ENCODE data around the gene SLMAP. TPM values are rescaled to one million over a fixed set of nuclear protein-coding genes. Genes with fewer than 3 reads are reported as not detected.

SLMAP gene
- total RNA-seq, 2 experiments from 2014 or later: 51.2 to 52.8 TPM

DNA sequence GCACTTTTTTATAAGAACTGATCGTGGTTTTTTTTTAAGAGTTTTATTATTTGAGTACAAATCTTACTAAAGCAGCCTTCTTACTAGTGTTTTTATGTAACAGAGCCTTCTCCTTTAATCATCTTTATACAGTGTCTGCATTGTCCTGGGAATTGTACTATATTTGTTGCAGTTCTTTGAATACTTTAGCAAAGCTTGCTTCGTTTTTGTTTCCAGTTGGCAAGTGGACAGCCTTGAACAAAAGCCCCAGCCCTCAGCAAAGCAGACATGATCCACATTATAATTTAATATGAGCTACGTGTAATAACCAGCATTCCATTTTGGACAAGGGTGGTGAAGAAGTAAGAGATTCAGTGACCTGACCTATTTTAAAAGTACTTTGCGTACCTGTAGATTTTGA lies 139.9 kb downstream of the SLMAP start:
- Mint-ChIP-seq H3K36me3 (peaks cover 18% of the 10 kb centered on the region), H3K4me3 (no peak overlapping the region), H3K9me3 (no peaks in the 10 kb centered on the region), H3K27ac (no peak overlapping the region), H3K4me1 (no peaks in the 10 kb centered on the region), H3K27me3 (no peaks in the 10 kb centered on the region)
- no peak for DNase-seq

DNA sequence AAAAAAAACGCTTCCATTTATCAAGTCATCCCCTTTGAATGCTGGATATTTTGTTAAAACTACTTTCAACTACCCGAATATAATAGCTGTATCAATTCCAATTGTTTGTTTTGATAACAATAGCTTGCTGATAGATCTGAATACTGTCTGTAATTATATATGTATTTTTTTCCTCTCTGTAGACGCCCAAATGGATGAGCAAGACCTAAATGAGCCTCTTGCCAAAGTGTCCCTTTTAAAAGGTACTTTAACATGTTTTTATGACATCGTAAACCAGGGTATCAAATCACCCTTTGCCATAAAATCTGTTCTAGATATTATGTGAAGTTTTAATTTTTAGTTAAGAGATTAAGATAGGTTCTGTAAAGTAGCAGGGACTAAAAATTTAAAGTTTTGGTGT lies 140.6 kb downstream of the SLMAP start:
- no peak overlapping the region for H3K27ac Mint-ChIP-seq
- H3K4me1 Mint-ChIP-seq: no peaks in the 10 kb centered on the region
- peaks cover 23% of the 10 kb centered on the region for H3K36me3 Mint-ChIP-seq
- no peak overlapping the region for H3K4me3 Mint-ChIP-seq
- no peaks in the 10 kb centered on the region for H3K27me3 Mint-ChIP-seq
- DNase-seq: no peak
- H3K9me3 Mint-ChIP-seq: no peaks in the 10 kb centered on the region

DNA sequence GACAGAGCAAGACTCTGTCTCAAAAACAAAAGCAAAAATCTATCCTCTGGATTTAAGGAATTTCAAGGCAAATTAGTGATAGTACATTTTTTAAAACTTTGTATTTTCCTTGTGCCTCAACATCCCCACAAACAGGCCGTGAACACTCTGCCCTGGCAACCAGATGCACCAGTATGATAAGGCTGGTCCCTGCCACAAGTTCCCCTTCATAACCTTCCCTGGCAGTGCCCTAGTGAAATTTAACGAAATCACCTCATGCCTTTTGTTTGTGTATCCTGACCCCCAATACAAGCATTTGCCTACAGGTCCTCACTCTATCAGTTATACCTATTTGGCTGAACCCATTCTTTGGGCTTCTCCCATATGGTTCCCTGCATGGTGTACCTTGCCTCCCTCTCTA lies 144.7 kb downstream of the SLMAP start:
- Mint-ChIP-seq H3K27me3 (no peaks in the 10 kb centered on the region), H3K4me3 (no peak overlapping the region), H3K9me3 (no peaks in the 10 kb centered on the region), H3K4me1 (no peaks in the 10 kb centered on the region), H3K36me3 (peaks cover 31% of the 10 kb centered on the region), H3K27ac (no peak overlapping the region)
- DNase-seq: no peak

DNA sequence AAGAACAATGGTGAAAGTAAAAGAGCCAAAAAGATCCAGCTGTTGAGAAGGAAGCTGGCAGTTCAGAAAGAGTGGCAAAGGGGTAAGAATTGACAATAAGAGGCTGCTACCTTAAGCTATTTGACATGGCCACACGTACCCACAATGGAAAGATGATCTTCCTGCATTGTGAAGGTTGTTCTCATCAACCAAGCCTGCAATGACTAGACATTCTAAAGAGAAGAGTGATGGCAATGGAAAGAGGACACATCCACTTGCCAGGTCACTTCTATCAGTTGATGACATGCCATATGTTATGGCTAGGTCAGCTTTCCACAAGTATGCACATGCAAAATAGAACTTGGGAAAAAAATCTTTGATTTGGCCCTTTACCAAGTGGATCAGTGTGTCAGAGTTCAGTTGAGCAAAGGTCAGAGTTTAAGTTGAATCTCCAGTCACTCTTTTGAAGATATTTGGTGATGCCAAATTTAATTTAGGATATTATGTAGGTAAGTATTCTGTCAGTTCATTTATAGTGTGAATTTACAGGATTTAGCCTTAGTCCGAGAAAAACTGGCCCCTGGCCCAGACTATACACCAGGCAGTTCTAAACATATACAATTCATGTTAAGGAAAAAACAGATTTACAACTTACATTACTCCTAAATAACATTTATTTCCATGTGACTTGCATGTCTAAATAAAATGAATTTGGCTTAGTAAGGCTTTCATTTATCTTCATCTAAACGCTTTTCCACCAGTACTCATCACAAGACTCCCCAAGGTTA lies 147.2 kb downstream of the SLMAP start:
- Mint-ChIP-seq H3K9me3 (no peaks in the 10 kb centered on the region), H3K27ac (no peak overlapping the region), H3K4me1 (no peaks in the 10 kb centered on the region), H3K27me3 (no peaks in the 10 kb centered on the region), H3K4me3 (no peak overlapping the region), H3K36me3 (peaks cover 19% of the 10 kb centered on the region)
- no peak for DNase-seq

DNA sequence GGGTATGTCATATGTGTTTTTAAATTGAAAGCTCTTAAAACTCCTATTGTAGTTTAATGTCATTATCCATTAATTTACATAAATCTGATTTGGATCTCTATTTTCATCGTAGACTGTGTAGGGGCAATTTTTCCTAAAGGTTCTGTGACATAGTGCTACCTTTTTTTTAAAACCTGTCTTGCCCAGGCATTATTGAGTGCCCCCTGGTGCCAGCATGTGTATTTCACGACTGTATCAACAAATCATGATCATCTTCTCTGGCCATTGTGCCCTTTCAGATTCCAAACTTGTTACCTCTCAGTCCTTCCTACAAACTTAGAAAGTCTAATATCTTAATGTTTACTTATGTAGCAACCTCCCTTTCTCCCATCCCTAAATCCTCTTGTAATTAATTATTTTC lies 154.9 kb downstream of the SLMAP start:
- peaks cover 16% of the 10 kb centered on the region for H3K36me3 Mint-ChIP-seq
- H3K4me1 Mint-ChIP-seq: no peaks in the 10 kb centered on the region
- no peaks in the 10 kb centered on the region for H3K9me3 Mint-ChIP-seq
- H3K4me3 Mint-ChIP-seq: no peak overlapping the region
- H3K27ac Mint-ChIP-seq: no peak overlapping the region
- peak; percentile 13 for DNase-seq
- H3K27me3 Mint-ChIP-seq: no peaks in the 10 kb centered on the region

DNA sequence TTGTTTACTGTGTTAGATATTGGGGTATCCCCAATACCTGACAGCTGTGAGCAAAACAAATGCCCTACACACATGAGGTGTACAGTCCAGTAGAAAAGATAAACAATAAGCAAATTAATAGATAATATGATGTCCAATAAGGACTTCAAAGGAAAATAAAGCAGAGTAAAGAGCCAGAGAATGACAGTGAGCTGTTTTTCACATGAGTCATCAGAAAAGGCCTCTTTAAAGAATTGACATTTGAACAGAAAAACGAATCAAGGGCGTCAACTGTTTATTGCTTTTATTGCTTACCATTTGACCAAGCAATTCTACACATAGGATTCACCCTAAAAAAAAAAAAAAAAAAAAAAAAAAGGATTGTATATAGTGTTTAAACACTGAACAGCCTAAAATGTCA lies 155.5 kb downstream of the SLMAP start:
- H3K27me3 Mint-ChIP-seq: no peaks in the 10 kb centered on the region
- H3K27ac Mint-ChIP-seq: no peak overlapping the region
- no peak overlapping the region for H3K4me3 Mint-ChIP-seq
- H3K36me3 Mint-ChIP-seq: peaks cover 22% of the 10 kb centered on the region
- H3K9me3 Mint-ChIP-seq: no peaks in the 10 kb centered on the region
- DNase-seq: no peak
- no peaks in the 10 kb centered on the region for H3K4me1 Mint-ChIP-seq

DNA sequence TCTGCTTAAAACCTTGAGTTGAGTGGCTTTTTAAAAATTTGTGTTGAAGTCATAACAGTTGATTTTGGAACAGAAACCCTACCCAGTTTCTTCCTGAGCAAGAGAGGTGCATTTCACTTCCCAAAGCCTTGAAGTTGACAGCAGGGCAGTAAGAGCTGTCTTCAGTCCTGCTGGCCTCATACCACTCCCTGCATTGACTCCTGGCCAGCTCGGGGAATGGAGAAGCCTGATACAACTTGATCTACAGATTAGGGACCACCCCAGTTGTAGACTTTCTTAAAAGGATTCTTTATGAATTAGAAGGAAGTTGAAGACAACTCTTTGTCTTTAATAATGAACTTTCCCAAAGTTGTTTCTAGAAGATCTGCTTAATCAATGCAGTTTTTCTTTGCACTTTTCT lies 161.5 kb downstream of the SLMAP start:
- Mint-ChIP-seq H3K27ac (no peak overlapping the region), H3K36me3 (peaks cover 34% of the 10 kb centered on the region), H3K4me1 (no peaks in the 10 kb centered on the region), H3K27me3 (no peaks in the 10 kb centered on the region), H3K4me3 (no peak overlapping the region), H3K9me3 (no peaks in the 10 kb centered on the region)
- DNase-seq: no peak

DNA sequence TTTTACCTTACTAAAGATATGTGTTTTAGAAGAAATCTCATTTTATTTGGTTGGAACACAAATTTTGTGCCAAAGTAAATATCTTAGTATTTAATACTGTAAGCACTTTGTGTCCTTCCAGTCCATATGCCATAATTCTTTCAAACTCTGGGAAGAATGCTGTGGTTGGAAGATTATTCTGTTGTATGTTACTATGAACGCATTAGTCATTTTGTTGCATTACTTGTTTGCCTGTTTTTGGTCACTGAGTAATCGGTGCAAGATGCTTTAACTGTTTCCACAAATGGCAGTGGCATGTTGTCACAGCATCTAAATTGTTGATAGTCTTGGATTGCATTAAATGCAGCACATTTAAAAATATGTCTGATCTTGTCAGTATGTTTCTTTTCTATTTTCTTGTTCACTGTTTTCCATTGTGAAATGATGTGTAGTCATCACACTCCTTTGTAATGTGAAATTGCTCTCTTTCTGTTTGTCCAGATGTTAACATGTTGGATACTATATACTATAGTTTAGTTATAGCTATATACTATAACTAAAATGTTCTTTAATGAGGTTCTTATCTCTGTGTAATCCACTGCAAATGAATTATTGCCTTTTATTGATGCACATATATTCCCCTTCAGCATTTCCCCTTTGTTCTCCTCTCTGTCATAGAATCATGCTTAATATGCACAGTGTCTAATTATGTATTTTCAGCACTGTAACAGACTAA lies 162.2 kb downstream of the SLMAP start:
- Mint-ChIP-seq H3K4me1 (no peaks in the 10 kb centered on the region), H3K36me3 (peaks cover 34% of the 10 kb centered on the region), H3K27me3 (no peaks in the 10 kb centered on the region), H3K4me3 (no peak overlapping the region), H3K9me3 (no peaks in the 10 kb centered on the region), H3K27ac (no peak overlapping the region)
- DNase-seq: no peak

DNA sequence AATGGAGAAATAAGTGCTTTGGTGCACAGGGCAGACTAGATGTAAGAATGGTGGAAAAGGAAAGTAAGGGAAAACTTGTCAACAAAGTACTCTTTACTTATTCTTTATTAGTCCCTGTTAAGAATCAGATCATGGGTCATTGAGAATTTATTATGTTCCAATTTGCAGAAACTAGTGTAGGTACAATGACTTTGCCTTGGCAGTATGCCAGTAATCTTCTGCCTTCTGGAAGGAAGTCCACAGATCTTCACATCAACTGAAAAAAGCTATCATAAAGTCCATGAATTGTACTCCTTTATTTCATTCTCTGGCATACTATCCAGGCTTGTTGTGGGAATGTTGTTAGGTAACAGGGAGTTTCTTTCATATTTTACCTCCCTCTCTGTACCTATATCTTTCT lies 163.9 kb downstream of the SLMAP start:
- Mint-ChIP-seq H3K36me3 (peaks cover 32% of the 10 kb centered on the region), H3K9me3 (no peaks in the 10 kb centered on the region), H3K4me3 (no peak overlapping the region), H3K27ac (no peak overlapping the region), H3K4me1 (no peaks in the 10 kb centered on the region), H3K27me3 (no peaks in the 10 kb centered on the region)
- no peak for DNase-seq

DNA sequence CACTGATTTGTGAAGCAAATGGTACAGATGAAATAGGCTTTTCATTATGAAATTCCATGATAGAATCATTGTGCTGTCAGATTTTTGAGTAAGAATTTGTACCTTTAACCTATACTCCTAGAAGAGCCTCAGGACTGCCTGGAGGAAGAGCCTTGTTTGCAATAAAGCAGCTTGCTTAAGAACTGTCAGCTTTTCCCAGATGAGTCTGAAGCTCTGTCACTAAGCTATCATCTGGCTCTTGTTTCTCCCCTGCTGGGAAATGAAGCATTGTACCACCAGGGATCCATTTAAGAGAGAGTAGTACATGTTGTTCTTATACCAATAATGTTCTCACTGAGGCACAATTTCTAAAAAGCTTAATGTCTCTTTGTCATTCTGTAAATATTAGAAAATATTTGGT lies 167.0 kb downstream of the SLMAP start:
- Mint-ChIP-seq H3K27me3 (no peaks in the 10 kb centered on the region), H3K36me3 (peaks cover 17% of the 10 kb centered on the region), H3K4me1 (no peaks in the 10 kb centered on the region), H3K27ac (no peak overlapping the region), H3K4me3 (no peak overlapping the region), H3K9me3 (no peaks in the 10 kb centered on the region)
- DNase-seq: no peak

DNA sequence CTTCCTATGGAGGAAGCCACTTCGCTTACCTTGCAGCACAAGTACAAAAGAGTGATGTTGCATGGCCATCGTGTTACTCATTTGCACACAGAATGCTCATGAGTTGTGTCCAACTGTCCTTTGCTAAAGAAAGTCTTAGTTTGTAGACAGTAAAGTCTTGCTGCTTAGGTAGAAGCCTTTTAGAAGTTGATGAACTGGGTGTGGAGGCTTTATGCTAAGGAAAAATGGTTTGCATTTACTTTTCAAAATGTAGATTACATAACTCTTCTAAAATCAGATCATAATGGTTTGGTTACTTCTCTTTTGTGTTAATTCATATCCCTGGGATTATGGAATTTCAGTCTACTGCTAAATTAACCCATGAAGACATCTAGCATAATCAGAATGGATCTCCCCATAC lies 167.6 kb downstream of the SLMAP start:
- DNase-seq: no peak
- H3K27me3 Mint-ChIP-seq: no peaks in the 10 kb centered on the region
- H3K4me3 Mint-ChIP-seq: no peak overlapping the region
- H3K4me1 Mint-ChIP-seq: no peaks in the 10 kb centered on the region
- peaks cover 17% of the 10 kb centered on the region for H3K36me3 Mint-ChIP-seq
- H3K27ac Mint-ChIP-seq: no peak overlapping the region
- no peaks in the 10 kb centered on the region for H3K9me3 Mint-ChIP-seq

DNA sequence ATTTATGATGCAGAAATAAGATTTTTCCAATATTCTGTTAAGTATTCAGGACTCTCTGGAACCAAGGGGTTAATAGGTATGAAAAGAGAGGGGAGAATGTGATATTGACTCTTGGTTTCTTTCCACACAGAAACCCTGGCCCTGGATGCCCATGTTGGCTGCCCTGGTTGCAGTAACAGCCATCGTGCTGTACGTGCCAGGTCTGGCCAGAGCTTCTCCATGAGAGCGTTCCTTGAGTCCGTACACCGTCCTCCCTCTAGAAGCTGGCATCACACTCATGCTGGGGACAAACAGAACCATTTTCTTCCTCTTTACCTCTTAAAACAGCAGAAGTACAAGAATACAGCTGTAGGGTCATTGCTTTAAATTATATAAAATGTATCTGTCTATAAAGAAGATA lies 171.1 kb downstream of the SLMAP start:
- Mint-ChIP-seq H3K27ac (no peak overlapping the region), H3K36me3 (peaks cover 12% of the 10 kb centered on the region), H3K4me3 (no peak overlapping the region), H3K27me3 (no peaks in the 10 kb centered on the region), H3K4me1 (no peaks in the 10 kb centered on the region), H3K9me3 (no peaks in the 10 kb centered on the region)
- DNase-seq: no peak

DNA sequence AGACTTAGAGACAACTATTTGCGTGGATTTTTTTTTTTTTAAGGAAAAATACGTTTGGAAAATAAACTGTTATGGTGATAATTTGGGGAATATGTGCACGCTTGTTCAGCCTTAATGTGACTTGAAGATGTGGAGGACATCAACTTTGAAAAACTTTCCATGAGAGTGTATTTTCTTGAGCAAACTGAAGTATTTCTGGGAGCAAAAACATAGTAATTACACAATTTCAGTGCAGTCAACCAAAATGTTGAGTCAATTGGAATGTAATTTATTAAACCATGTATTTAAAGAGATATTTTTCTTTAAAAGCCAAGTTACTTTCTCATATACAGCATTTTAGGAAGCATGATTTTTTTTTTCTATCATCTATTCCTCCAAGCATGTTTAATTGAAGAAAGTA lies 171.8 kb downstream of the SLMAP start:
- Mint-ChIP-seq H3K36me3 (peaks cover 18% of the 10 kb centered on the region), H3K4me3 (no peak overlapping the region), H3K27ac (no peak overlapping the region), H3K27me3 (no peaks in the 10 kb centered on the region), H3K9me3 (no peaks in the 10 kb centered on the region), H3K4me1 (no peaks in the 10 kb centered on the region)
- DNase-seq: no peak

DNA sequence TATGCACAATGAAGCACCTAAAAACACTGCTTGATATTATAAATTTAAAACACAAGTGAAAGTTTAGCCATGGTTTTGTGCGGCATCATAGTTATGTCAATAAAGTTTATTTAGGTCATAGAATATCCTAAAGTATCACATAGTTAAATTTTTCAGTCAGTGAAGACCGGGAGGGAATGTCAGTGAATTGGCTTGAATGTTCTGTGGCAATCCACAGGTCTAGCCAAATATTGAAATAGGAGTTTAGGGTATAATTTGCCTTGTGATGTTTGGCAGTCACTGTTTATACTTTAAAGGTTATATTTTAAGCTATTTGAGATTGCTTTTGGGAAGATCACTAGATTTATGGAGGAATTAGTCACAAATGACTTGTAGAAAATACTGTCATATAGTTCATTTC lies 172.4 kb downstream of the SLMAP start:
- no peaks in the 10 kb centered on the region for H3K4me1 Mint-ChIP-seq
- peaks cover 20% of the 10 kb centered on the region for H3K36me3 Mint-ChIP-seq
- no peak for DNase-seq
- H3K4me3 Mint-ChIP-seq: no peak overlapping the region
- no peak overlapping the region for H3K27ac Mint-ChIP-seq
- no peaks in the 10 kb centered on the region for H3K9me3 Mint-ChIP-seq
- H3K27me3 Mint-ChIP-seq: no peaks in the 10 kb centered on the region

DNA sequence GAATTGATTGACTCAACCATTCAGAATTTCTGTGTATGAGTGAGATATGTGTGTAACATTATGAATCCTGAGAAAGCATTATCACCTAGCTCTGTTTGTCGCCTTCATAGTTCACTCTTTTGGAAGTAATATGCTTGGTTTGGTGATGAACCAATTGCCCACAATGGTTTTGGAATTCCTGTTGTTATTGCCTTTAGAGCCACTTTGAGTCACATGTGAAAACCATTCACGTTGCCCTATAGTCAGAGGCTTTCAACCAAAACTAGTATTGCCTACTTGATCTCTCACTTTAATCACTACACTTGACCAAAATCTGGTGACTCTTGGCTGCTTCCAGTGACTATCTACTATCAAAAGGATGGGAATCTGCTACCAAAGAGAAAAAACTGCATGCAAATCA lies 173.9 kb downstream of the SLMAP start:
- Mint-ChIP-seq H3K4me3 (no peak overlapping the region), H3K27ac (no peak overlapping the region), H3K9me3 (no peaks in the 10 kb centered on the region), H3K36me3 (peaks cover 18% of the 10 kb centered on the region), H3K4me1 (no peaks in the 10 kb centered on the region), H3K27me3 (no peaks in the 10 kb centered on the region)
- no peak for DNase-seq

DNA sequence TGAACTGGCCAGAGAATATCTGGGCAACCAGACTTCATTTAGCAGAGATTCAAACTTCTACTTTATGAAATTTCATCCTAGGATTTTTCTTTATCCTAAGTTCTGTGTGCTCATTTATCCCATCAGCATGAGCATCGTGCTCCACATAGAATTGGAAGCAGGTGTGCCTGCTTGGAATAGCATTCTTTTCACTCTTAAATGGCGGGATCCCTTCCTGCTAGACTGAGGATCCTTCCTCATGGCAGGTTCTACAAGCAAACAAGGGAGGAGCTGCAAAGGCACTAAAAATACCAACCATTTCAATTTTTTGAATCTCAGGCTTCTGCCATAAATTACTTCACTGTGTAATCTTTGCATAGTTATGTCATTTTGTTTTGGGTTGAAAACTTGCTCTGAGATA lies 177.5 kb downstream of the SLMAP start:
- Mint-ChIP-seq H3K4me3 (no peak overlapping the region), H3K27ac (no peak overlapping the region), H3K36me3 (peaks cover 12% of the 10 kb centered on the region), H3K9me3 (no peaks in the 10 kb centered on the region), H3K4me1 (no peaks in the 10 kb centered on the region), H3K27me3 (no peaks in the 10 kb centered on the region)
- DNase-seq: no peak
